ENCODE measurements around the gene NCR3LG1. TPM values are rescaled to one million over a fixed set of nuclear protein-coding genes. Genes with fewer than 3 reads are reported as not detected.

NCR3LG1 gene
- total and polyA plus RNA-seq, 2 experiments from 2014 or later: 0.83 to 1.3 TPM

DNA sequence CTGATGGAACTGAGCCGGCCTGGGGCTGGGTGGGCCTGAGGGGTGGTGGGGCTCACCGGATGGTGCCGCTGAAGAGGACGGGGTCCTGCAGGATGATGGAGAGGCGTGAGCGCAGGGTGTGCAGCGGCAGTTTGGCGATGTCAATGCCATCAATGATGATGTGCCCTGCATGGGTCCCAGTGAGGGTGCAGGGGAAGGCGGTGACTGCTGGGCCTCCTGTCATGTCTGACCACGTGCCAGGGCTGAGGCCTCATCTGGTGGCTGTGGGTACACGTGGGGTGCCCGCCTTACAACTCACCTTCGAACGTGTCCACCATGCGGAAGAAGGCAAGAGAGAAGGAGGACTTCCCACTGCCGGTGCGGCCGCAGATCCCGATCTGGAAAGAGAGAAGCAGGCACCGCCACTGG lies 44.0 kb downstream of the NCR3LG1 start:
- Histone ChIP-seq H3K27ac (no peak overlapping the region), H3K9me2 (ENCODE audit: insufficient read depth) (no peaks in the 10 kb centered on the region), H2AFZ (no peak overlapping the region), H3K79me2 (ENCODE audit: insufficient read depth) (no peaks in the 10 kb centered on the region), H3K9me3 (ENCODE audit: low read depth) (no peaks in the 10 kb centered on the region), H3K4me2 (ENCODE audit: unreplicated experiment) (no peak overlapping the region), H4K20me1 (ENCODE audit: insufficient read depth) (no peaks in the 10 kb centered on the region), H3K36me3 (ENCODE audit: low read depth) (no peaks in the 10 kb centered on the region), H3K4me1 (ENCODE audit: insufficient read depth) (no peaks in the 10 kb centered on the region), H3K9ac (no peak overlapping the region), H3K27me3 (replicated peaks; ENCODE audit: insufficient read depth) (no peaks in the 10 kb centered on the region; the same call in 1 of the 2 replicates), H3K4me3 (no peak overlapping the region), H3F3A (ENCODE audit: insufficient read depth) (no peaks in the 10 kb centered on the region)
- 71 to 73% methylated on average over 20 of the region's 20 CpGs for WGBS, 2 experiments (ENCODE audit: low coverage in 1 of 2, low lambda C conversion rate in 2 of 2, missing lambda C conversion rate in 2 of 2)
- DNase-seq: no peak
- no peak for TF ChIP-seq EZH2phosphoT487 (IDR thresholded peaks at IDR 0.05; ENCODE audit: insufficient read depth, low read depth)
- no peak for TF ChIP-seq EZH2 (IDR thresholded peaks at IDR 0.05; ENCODE audit: insufficient read depth, poor library complexity, severe bottlenecking)
- in situ Hi-C loops (cut with MboI): no loop called here

DNA sequence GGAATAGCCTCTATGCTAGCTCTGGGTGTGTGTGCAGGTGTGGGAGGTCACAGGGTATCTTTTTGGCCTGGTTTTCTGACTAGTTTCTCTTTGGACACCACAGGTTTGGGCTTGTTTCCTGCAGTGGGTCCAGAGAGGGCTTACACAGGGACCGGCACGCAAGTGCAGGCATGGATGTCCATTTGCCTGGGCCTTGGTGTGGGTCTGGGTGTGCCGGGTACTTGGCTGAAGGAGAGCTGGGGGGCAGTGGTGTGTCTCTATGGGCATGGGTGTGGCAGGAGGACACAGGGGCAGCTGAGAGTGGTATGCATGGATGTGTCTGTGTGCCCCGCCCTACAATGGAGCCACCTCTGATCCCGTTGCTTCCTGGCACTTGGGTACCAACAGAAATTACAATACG lies 44.4 kb downstream of the NCR3LG1 start:
- H3K4me2 ChIP-seq (ENCODE audit: unreplicated experiment): no peak overlapping the region
- no peaks in the 10 kb centered on the region for H3K36me3 ChIP-seq (ENCODE audit: low read depth)
- H3K9ac ChIP-seq: no peak overlapping the region
- no peak overlapping the region for H3K27ac ChIP-seq
- no peak overlapping the region for H3K4me3 ChIP-seq
- no peaks in the 10 kb centered on the region for H3K4me1 ChIP-seq (ENCODE audit: insufficient read depth)
- H3K79me2 ChIP-seq (ENCODE audit: insufficient read depth): no peaks in the 10 kb centered on the region
- in situ Hi-C loops (cut with MboI): no loop called here
- WGBS, 2 experiments (ENCODE audit: low coverage in 1 of 2, low lambda C conversion rate in 2 of 2, missing lambda C conversion rate in 2 of 2): 65 to 67% methylated on average over 6 of the region's 6 CpGs
- TF ChIP-seq EZH2phosphoT487 (IDR thresholded peaks at IDR 0.05; ENCODE audit: insufficient read depth, low read depth): no peak
- no peak for TF ChIP-seq EZH2 (IDR thresholded peaks at IDR 0.05; ENCODE audit: insufficient read depth, poor library complexity, severe bottlenecking)
- H2AFZ ChIP-seq: no peak overlapping the region
- H3F3A ChIP-seq (ENCODE audit: insufficient read depth): no peaks in the 10 kb centered on the region
- H3K9me3 ChIP-seq (ENCODE audit: low read depth): no peaks in the 10 kb centered on the region
- no peaks in the 10 kb centered on the region; the same call in 1 of the 2 replicates for H3K27me3 ChIP-seq (replicated peaks; ENCODE audit: insufficient read depth)
- H4K20me1 ChIP-seq (ENCODE audit: insufficient read depth): no peaks in the 10 kb centered on the region
- DNase-seq: no peak
- H3K9me2 ChIP-seq (ENCODE audit: insufficient read depth): no peaks in the 10 kb centered on the region

DNA sequence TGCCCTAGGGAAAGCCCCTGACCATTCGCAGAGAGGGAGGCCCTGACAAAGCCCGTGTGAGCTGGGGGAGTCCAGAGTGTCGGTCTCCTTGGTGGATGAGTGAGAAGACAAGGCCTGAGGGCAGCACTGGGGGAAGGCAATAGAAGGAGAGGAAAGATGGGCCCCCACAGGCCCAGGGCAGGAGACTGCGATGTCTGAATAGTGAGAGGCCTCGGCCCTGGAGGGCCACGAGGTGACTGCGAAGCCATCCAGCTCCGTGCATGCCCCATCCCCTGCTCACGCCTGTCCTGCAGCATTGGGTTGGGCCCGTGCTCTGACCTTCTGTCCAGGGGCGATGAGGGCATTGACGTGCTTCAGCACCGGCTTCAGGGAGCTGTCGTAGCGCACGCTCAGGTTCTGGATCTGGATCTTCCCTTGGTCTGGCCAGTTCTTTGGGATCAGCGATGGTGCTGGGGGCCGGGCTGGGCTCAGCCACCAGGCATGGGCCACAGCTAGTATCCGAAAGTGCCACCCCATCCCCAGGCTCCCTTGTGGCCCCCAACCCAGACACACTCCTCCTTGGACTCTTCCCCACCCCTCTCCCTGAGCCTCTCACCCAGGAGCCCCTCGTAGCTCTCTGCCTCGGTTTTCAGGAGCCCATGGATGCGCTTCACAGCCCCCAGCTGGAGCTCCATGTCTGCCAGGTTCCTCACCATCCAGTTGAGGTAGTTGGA lies 45.2 kb downstream of the NCR3LG1 start:
- H2AFZ ChIP-seq: no peak overlapping the region
- H3K9me2 ChIP-seq (ENCODE audit: insufficient read depth): no peaks in the 10 kb centered on the region
- no peak overlapping the region for H3K9ac ChIP-seq
- no peak overlapping the region for H3K4me3 ChIP-seq
- no peaks in the 10 kb centered on the region for H3K4me1 ChIP-seq (ENCODE audit: insufficient read depth)
- no peaks in the 10 kb centered on the region for H4K20me1 ChIP-seq (ENCODE audit: insufficient read depth)
- 67 to 69% methylated on average over 19 to 21 of the region's 22 CpGs for WGBS, 2 experiments (ENCODE audit: low coverage in 1 of 2, low lambda C conversion rate in 2 of 2, missing lambda C conversion rate in 2 of 2)
- no peaks in the 10 kb centered on the region for H3K79me2 ChIP-seq (ENCODE audit: insufficient read depth)
- H3K36me3 ChIP-seq (ENCODE audit: low read depth): no peaks in the 10 kb centered on the region
- no peak overlapping the region for H3K27ac ChIP-seq
- H3K9me3 ChIP-seq (ENCODE audit: low read depth): no peaks in the 10 kb centered on the region
- in situ Hi-C loops (cut with MboI): no loop called here
- no peak for DNase-seq
- no peaks in the 10 kb centered on the region for H3F3A ChIP-seq (ENCODE audit: insufficient read depth)
- no peaks in the 10 kb centered on the region; the same call in 1 of the 2 replicates for H3K27me3 ChIP-seq (replicated peaks; ENCODE audit: insufficient read depth)
- no peak overlapping the region for H3K4me2 ChIP-seq (ENCODE audit: unreplicated experiment)
- no peak for TF ChIP-seq EZH2phosphoT487 (IDR thresholded peaks at IDR 0.05; ENCODE audit: insufficient read depth, low read depth)
- no peak for TF ChIP-seq EZH2 (IDR thresholded peaks at IDR 0.05; ENCODE audit: insufficient read depth, poor library complexity, severe bottlenecking)

DNA sequence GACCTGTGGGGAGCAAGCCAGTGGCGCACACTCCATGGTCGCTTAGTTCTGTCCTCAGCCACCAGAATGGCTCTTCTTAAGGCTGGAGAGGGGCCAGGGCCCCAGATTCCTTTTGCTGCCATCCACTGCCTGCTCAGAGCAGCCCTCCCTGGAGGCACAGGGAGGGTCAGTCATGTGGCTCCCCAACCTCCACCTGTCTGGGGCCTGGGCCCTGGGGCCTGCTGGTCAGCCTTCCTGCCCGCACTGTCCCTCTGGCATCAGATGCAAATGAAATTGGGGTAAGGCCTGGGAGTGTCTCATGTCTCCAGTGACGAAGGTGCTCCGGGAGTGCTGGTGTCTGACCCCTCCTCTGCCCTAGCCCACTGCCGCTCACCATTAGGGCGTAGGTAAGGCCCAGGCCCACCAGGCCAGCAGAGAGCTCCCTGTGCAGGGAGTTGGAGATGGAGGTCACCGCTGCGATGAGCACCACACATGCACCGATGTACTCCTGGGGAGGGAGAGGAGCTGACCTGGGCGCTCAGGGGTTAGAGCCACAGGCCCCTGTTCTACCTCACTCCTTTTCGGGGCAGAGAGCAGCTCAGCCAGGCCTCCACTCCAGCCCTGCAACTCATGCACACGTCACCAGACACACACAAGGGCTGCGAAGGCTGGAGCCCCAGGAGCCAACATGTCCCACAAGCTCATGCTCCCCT lies 45.9 kb downstream of the NCR3LG1 start:
- H4K20me1 ChIP-seq (ENCODE audit: insufficient read depth): no peaks in the 10 kb centered on the region
- H3K9ac ChIP-seq: no peak overlapping the region
- no peak for DNase-seq
- no peak overlapping the region for H3K4me2 ChIP-seq (ENCODE audit: unreplicated experiment)
- no peak overlapping the region for H3K27ac ChIP-seq
- no peaks in the 10 kb centered on the region for H3F3A ChIP-seq (ENCODE audit: insufficient read depth)
- H3K36me3 ChIP-seq (ENCODE audit: low read depth): no peaks in the 10 kb centered on the region
- no peak for TF ChIP-seq EZH2phosphoT487 (IDR thresholded peaks at IDR 0.05; ENCODE audit: insufficient read depth, low read depth)
- no peak for TF ChIP-seq EZH2 (IDR thresholded peaks at IDR 0.05; ENCODE audit: insufficient read depth, poor library complexity, severe bottlenecking)
- no peaks in the 10 kb centered on the region; the same call in 1 of the 2 replicates for H3K27me3 ChIP-seq (replicated peaks; ENCODE audit: insufficient read depth)
- no peaks in the 10 kb centered on the region for H3K9me2 ChIP-seq (ENCODE audit: insufficient read depth)
- WGBS, 2 experiments (ENCODE audit: low coverage in 1 of 2, low lambda C conversion rate in 2 of 2, missing lambda C conversion rate in 2 of 2): 64 to 68% methylated on average over 11 to 14 of the region's 14 CpGs
- no peaks in the 10 kb centered on the region for H3K4me1 ChIP-seq (ENCODE audit: insufficient read depth)
- in situ Hi-C loops (cut with MboI): no loop called here
- no peaks in the 10 kb centered on the region for H3K9me3 ChIP-seq (ENCODE audit: low read depth)
- H3K79me2 ChIP-seq (ENCODE audit: insufficient read depth): no peaks in the 10 kb centered on the region
- H2AFZ ChIP-seq: no peak overlapping the region
- no peak overlapping the region for H3K4me3 ChIP-seq

Measured in GM23248 (cell line).